CD4-positive, CD25-positive, alpha-beta regulatory T cell (primary cell): Measurements from ENCODE around the gene PPT2. TPM values are rescaled to one million over a fixed set of nuclear protein-coding genes. Genes with fewer than 3 reads are reported as not detected.

Source experiments
- ATAC-seq, 2 donors: fragments of 150-1000 bp; cut with Tn5 transposase; one replicate each; pipeline ENCODE4 v1.10.0; 2021; ENCODE audit warnings: low read depth in 2 of 2, moderate number of reproducible peaks in 2 of 2, moderate library complexity in 1 of 2
- DNase-seq, 3 donors: peaks; one replicate each; pipeline versions ENCODE4 v3.0.0 to v3.0.0-alpha.2; 2012 to 2022; ENCODE audit warnings: mixed read lengths in 1 of 3
- H3K27ac ChIP-seq: one replicate; pipeline ENCODE4 v1.7.0; 2013; ENCODE audit warnings: mild to moderate bottlenecking, low read length; ENCODE audit not compliant: insufficient read depth, poor library complexity, severe bottlenecking
- H3K27me3 ChIP-seq: one replicate; pipeline ENCODE4 v1.7.0; 2013; ENCODE audit warnings: low read length; ENCODE audit not compliant: control insufficient read depth, insufficient read depth
- H3K36me3 ChIP-seq: one replicate; pipeline ENCODE4 v1.7.0; 2013; ENCODE audit warnings: mild to moderate bottlenecking, low read length, moderate library complexity; ENCODE audit not compliant: control insufficient read depth, insufficient read depth
- H3K4me1 ChIP-seq: 2 replicates; pipeline ENCODE4 v1.7.0; 2013; ENCODE audit warnings: mild to moderate bottlenecking, low read length; ENCODE audit not compliant: insufficient read depth, control insufficient read depth, poor library complexity, severe bottlenecking
- H3K4me3 ChIP-seq: one replicate; pipeline ENCODE4 v1.7.0; 2013; ENCODE audit warnings: low read depth, mild to moderate bottlenecking, low read length, moderate library complexity
- H3K9me3 ChIP-seq, 2 experiments: 1 replicate in 1 of 2; 2 replicates in 1 of 2; pipeline ENCODE4 v1.7.0; 2013; ENCODE audit warnings: low read length in 2 of 2, mild to moderate bottlenecking in 1 of 2, moderate library complexity in 1 of 2; ENCODE audit not compliant: control insufficient read depth in 2 of 2
- H3K27ac Mint-ChIP-seq, 3 donors: one replicate each; pipeline ENCODE4 v1.8.0; 2020 to 2022; ENCODE audit warnings: mild to moderate bottlenecking in 3 of 3, mixed read lengths in 3 of 3, moderate library complexity in 2 of 3
- H3K27me3 Mint-ChIP-seq: one replicate; pipeline ENCODE4 v1.8.0; 2022; ENCODE audit warnings: mild to moderate bottlenecking, mixed read lengths
- H3K36me3 Mint-ChIP-seq: one replicate; pipeline ENCODE4 v1.8.0; 2020; ENCODE audit warnings: mixed read lengths
- H3K4me1 Mint-ChIP-seq, 4 donors: one replicate each; pipeline ENCODE4 v1.8.0; 2020 to 2022; ENCODE audit warnings: mixed read lengths in 4 of 4, mild to moderate bottlenecking in 1 of 4
- H3K4me3 Mint-ChIP-seq, 4 donors: one replicate each; pipeline ENCODE4 v1.8.0; 2020 to 2022; ENCODE audit warnings: mild to moderate bottlenecking in 4 of 4, mixed read lengths in 4 of 4, moderate library complexity in 3 of 4
- H3K9me3 Mint-ChIP-seq, 7 donors: one replicate each; pipeline ENCODE4 v1.8.0; 2020 to 2022; ENCODE audit warnings: mixed read lengths in 7 of 7, mild to moderate bottlenecking in 3 of 7, moderate library complexity in 2 of 7
- polyA plus RNA-seq, 4 donors: library from polyadenylated mRNA; unstranded; fragments of 300-500 nt; fragmentation: Illumina TruSeq; gene quantifications; one replicate each; pipeline ENCODE4 v1.2.3, GENCODE V29; 2021
- total RNA-seq: library from RNA; stranded (reverse); gene quantifications from one replicate; pipeline ENCODE4 v1.2.3, GENCODE V29; 2022

PPT2 gene
- total and polyA plus RNA-seq, 5 donors from 2014 or later = 3.1 to 6.2 (median 5.1) TPM

DNA sequence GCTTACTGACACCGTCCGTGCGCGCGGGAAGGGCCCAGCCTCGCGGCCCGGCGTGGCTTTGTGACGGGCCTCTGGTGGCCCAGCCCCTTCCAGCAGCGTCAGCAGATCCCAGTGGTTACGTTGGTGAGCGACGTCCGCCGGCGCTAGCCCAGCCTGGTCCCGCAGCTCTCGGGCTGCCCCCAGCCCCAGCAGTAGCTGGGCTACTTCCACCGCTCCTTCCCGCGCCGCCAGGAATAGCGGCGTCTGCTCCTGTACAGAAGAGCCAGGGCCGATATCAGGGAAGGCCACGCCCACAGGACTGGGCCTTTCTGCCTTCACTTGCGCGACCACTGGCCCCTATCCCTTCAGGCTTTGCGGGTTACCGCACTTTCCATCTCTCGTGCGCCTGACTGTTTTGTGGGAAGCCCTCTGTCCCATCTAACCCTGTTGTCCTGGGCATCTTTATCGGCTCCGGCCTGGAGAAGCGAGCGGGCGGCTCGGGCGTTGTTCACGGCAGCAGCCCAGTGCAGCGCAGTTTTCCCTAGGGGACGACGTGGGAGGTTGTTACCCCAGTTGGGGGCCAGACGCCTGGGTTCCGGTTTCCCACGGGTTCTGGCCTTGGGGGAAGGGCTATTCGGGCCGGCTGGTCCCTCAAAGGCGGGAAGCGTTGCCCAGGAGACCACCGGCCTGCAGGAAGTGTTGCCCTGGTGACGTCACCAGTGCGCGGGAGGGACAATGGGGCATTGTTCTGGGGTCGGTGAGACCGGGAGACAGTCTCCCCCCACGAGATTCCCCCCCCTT lies 42.2 kb downstream of the PPT2 start:
- peak; percentile 86 to 87 for ATAC-seq
- H3K4me1 ChIP-seq = peaks cover 48% of the 10 kb centered on the region

DNA sequence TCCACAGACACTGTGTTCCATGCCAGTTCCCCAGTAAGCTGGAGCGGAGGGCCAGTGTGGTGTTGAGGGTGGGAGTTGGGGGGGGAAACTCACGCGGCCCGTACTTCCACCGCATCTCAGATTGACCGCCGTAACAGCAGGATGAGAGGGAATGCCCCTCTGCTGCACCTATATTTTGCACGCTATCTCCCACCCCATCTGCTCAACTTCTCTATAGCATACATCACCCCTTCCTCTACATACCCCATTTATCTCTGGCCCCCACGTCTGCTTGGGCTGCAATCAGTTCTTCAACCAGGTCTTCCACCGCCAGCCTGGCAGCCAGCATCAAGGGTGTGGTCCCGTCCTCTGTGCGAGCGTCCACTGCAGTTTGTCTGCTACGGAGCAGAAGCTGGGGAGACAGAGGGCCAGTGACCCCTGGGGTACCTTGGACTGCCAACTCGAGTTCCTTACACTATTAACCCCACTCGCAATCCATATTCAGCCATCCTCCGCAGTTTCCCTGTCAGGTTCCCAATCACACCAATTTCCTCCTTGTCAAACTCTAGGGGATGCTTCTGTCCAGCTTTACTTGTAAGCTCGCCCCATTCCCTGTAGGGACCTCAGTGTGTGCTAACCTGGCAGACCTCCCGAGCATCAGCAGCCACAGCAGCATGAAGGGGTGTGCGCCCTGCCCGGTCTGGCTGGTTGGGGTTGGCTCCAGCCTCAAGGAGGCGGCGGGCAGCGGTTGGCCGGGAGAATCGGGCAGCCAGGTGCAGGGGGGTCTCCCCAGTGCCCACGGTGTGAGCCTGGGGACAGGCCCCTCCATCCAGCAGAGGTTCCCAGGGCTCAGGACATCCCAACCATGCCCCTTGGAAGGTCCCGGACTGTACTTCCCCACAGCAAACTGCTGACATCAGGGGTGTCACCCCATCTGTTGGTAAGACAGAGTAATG lies 43.0 kb downstream of the PPT2 start:
- H3K4me1 ChIP-seq = peaks cover 41% of the 10 kb centered on the region
- no peaks in the 10 kb centered on the region for H3K9me3 ChIP-seq
- peak overlapping the region; percentile 98 to 99 (median 98) for H3K27ac Mint-ChIP-seq
- H3K4me1 Mint-ChIP-seq = peaks cover 22 to 37% (median 26%) of the 10 kb centered on the region in 4 donors
- no peaks in the 10 kb centered on the region for H3K27me3 ChIP-seq
- peak overlapping the region; percentile 82 for H3K4me3 ChIP-seq
- no peak for DNase-seq
- no peaks in the 10 kb centered on the region for H3K9me3 Mint-ChIP-seq
- H3K27ac ChIP-seq = peak overlapping the region; percentile 97
- peaks cover 19% of the 10 kb centered on the region for H3K27me3 Mint-ChIP-seq
- H3K36me3 Mint-ChIP-seq = no peaks in the 10 kb centered on the region
- no peaks in the 10 kb centered on the region for H3K36me3 ChIP-seq
- peak overlapping the region; percentile 97 to 99 (median 99) for H3K4me3 Mint-ChIP-seq
- ATAC-seq = no peak

More for the DNA sequence above, 42.2 kb downstream of the PPT2 start:
- H3K4me3 ChIP-seq = peak overlapping the region; percentile 82
- no peaks in the 10 kb centered on the region for H3K27me3 ChIP-seq
- Mint-ChIP-seq H3K27me3 (peaks cover 23% of the 10 kb centered on the region), H3K36me3 (no peaks in the 10 kb centered on the region), H3K4me1 (peaks cover 22 to 37% (median 29%) of the 10 kb centered on the region in 4 donors), H3K9me3 (no peaks in the 10 kb centered on the region), H3K4me3 (peak overlapping the region; percentile 97 to 99 (median 99)), H3K27ac (peak overlapping the region; percentile 91 to 99 (median 98))
- H3K36me3 ChIP-seq = no peaks in the 10 kb centered on the region
- H3K27ac ChIP-seq = peak overlapping the region; percentile 97
- H3K9me3 ChIP-seq = no peaks in the 10 kb centered on the region
- peak in 2 of 3 donors; percentile 61 to 64 for DNase-seq

DNA sequence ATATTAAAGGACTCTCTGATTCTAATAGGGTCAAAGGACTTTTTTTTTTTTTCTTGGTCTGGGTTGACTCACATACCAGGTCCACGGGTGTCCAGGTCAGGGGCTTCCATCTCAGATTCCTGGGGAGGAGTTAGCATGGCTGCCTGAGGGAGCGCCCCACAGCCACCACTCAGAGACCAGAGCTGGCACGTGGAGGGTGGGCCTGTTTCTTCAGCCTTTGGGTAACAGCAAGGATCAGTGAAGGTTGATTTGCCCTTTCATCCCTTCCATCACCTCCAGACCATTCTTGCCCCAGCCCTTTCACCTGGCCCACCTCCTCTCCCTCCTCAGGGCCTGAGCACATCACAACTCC lies 44.4 kb downstream of the PPT2 start:
- Histone ChIP-seq H3K27ac (no peak overlapping the region), H3K27me3 (no peaks in the 10 kb centered on the region), H3K4me1 (peaks cover 32% of the 10 kb centered on the region), H3K4me3 (no peak overlapping the region), H3K36me3 (no peaks in the 10 kb centered on the region), H3K9me3 (no peaks in the 10 kb centered on the region)
- Mint-ChIP-seq H3K4me1 (peaks cover 18 to 31% (median 22%) of the 10 kb centered on the region in 4 donors), H3K27me3 (peaks cover 20% of the 10 kb centered on the region), H3K4me3 (peak overlapping the region in 3 of 4 donors; percentile 35 to 64 (median 61)), H3K36me3 (no peaks in the 10 kb centered on the region), H3K27ac (peak overlapping the region in 1 of 3 donors; percentile 31), H3K9me3 (no peaks in the 10 kb centered on the region)
- DNase-seq (no peak), ATAC-seq (no peak)

DNA sequence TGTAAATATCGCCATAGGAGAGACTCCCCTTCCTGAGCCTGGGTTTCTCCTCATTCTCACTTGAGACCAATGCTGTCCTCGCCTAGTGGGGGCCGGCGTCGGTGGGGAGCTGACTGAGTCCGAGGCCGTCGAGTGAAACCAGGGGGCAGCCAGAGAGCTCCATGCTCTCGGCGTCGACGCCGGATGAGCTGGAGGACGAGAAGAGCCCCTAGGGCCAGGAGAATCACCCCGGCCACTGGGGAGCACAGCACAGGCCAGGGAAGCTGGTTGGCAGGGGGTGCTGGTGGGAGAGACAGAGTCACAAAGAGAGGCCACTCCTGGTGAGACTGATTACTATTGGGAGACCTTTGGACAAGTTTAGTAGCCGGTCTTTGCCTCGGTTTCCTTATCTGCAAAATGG lies 44.9 kb downstream of the PPT2 start:
- H3K36me3 Mint-ChIP-seq = no peaks in the 10 kb centered on the region
- H3K4me3 ChIP-seq = no peak overlapping the region
- H3K9me3 Mint-ChIP-seq = no peaks in the 10 kb centered on the region
- H3K4me1 Mint-ChIP-seq = peaks cover 13 to 25% (median 17%) of the 10 kb centered on the region in 4 donors
- H3K4me3 Mint-ChIP-seq = peak overlapping the region in 2 of 4 donors; percentile 61 to 64
- no peak overlapping the region for H3K27ac ChIP-seq
- peak overlapping the region in 1 of 3 donors; percentile 20 for H3K27ac Mint-ChIP-seq
- H3K36me3 ChIP-seq = no peaks in the 10 kb centered on the region
- no peaks in the 10 kb centered on the region for H3K27me3 ChIP-seq
- ATAC-seq (no peak), DNase-seq (no peak)
- peaks cover 27% of the 10 kb centered on the region for H3K4me1 ChIP-seq
- H3K9me3 ChIP-seq = no peaks in the 10 kb centered on the region
- peaks cover 22% of the 10 kb centered on the region for H3K27me3 Mint-ChIP-seq

DNA sequence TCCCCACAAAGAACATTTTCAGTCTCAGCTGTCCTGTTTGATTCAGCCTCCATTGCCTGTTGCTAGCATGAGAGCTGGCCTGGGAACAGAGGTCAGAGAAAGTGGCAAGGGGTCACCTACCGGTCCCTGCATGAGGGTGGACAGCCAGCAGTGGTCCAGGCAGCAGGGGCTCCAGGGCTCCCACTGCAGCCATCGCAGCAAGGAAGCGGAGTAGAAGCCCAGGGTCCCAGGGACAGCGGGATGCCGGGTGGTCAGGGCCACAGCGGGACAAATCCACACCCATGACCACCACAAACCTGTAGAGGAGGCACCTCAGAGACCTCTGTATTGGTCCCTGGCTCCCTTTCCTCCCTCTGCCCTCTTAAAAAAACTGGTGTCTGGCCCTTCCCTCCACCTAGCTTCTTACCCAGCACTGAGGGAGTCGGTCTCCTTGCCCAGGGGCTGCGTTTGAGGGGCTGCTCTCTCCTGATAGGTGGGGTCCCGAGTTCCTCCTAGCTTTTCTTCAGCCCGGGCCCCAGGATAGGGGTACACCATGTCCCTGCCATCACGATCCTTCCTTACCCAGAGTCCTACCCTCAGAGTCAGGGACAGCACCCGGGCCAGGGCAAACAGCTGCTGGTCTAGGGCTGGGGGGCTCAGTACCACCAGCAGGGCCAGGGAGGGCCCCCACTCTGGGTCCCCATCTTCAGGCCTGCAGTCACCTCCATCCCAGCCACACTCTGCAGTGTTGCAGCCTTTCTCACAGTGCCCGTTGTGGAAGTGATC lies 47.0 kb downstream of the PPT2 start:
- H3K36me3 Mint-ChIP-seq = no peaks in the 10 kb centered on the region
- ATAC-seq (no peak), DNase-seq (no peak)
- Histone ChIP-seq H3K27ac (no peak overlapping the region), H3K27me3 (no peaks in the 10 kb centered on the region), H3K4me1 (peaks cover 11% of the 10 kb centered on the region), H3K9me3 (no peaks in the 10 kb centered on the region), H3K36me3 (no peaks in the 10 kb centered on the region), H3K4me3 (no peak overlapping the region)
- no peaks in the 10 kb centered on the region for H3K9me3 Mint-ChIP-seq
- H3K4me1 Mint-ChIP-seq = peaks cover 0 to 7% (median 3%) of the 10 kb centered on the region in 4 donors
- H3K27me3 Mint-ChIP-seq = peaks cover 26% of the 10 kb centered on the region
- peak overlapping the region in 2 of 4 donors; percentile 22 to 76 for H3K4me3 Mint-ChIP-seq
- H3K27ac Mint-ChIP-seq = no peak overlapping the region

DNA sequence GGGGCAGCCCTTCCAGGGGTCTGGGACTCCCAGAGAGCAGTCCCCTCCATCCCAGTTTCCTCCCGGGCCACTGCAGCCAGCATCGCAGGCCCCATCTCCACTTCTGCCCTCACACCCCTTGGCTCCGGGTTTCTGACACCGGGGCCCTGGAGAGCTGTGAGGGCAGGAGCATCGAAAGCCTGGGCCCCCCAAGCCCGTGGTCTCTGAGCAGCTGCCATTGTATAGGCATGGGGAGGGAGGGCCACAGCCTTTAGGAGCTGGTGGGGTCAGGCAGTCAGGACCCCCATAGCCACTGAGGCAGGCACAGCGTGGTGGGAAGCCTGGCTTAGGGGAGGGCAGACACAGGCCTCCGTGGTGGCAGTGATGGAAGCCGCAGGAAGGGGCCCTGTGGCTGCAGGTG lies 48.2 kb downstream of the PPT2 start:
- Histone ChIP-seq H3K4me1 (peaks cover under 1% of the 10 kb centered on the region), H3K9me3 (no peaks in the 10 kb centered on the region), H3K4me3 (no peak overlapping the region), H3K27ac (no peak overlapping the region), H3K27me3 (no peaks in the 10 kb centered on the region), H3K36me3 (no peaks in the 10 kb centered on the region)
- H3K27me3 Mint-ChIP-seq = peaks cover 26% of the 10 kb centered on the region
- no peak overlapping the region for H3K4me3 Mint-ChIP-seq
- ATAC-seq (no peak), DNase-seq (no peak)
- H3K36me3 Mint-ChIP-seq = no peaks in the 10 kb centered on the region
- no peak overlapping the region for H3K27ac Mint-ChIP-seq
- H3K9me3 Mint-ChIP-seq = no peaks in the 10 kb centered on the region
- no peaks in the 10 kb centered on the region for H3K4me1 Mint-ChIP-seq
